Adrenal gland (tissue), 5 donors: ENCODE data around the gene G0S2.

Experiments
- CTCF ChIP-seq, 6 experiments: fragments of 450-650 bp in 4 of 6; fragments of 200-600 bp in 2 of 6; sonication (generic) in 1 of 6; IDR thresholded peaks; 1 replicate in 5 of 6; 2 replicates in 1 of 6; pipeline versions ENCODE4 v1.5.1 to v1.8.0; 2016 to 2021; ENCODE audit warnings: antibody characterized with exemption in 6 of 6, mild to moderate bottlenecking in 2 of 6, moderate library complexity in 1 of 6
- POLR2A ChIP-seq, 2 donors: fragments of 450-650 bp; IDR thresholded peaks; one replicate each; pipeline ENCODE4 v1.6.1; 2017; ENCODE audit warnings: antibody characterized with exemption in 2 of 2, mild to moderate bottlenecking in 2 of 2, moderate library complexity in 1 of 2
- donor health status: DM: no; HTN: no; CAD: no.

- TF ChIP-seq CTCF (IDR thresholded peaks at IDR 0.05) (peak in 2 of 6 experiments; percentile 12 to 15), POLR2A (IDR thresholded peaks at IDR 0.05) (no peak)
These were observed 448 bp downstream of the G0S2 start for GRCh38 chr1:209675565-209676154.
